Pancreas (tissue), 10 donors: Measurements from ENCODE around the gene CALD1. TPM values are rescaled to one million over a fixed set of nuclear protein-coding genes. Genes with fewer than 3 reads are reported as not detected.
A peak's percentile ranks its signal among the peaks of the same experiment; 100 is the strongest.

Experiments used
- ATAC-seq, 4 donors: fragments of 200-7000 bp; cut with Tn5 transposase; one replicate each; pipeline versions ENCODE4 v1.8.0 to v1.9.1; 2020; ENCODE audit warnings: mild to moderate bottlenecking in 4 of 4, moderate library complexity in 4 of 4
- DNase-seq, 6 donors: peaks; one replicate each; pipeline ENCODE4 v3.0.0-alpha.2; 2020
- FAIRE-seq: peaks from 2 replicates; lab custom pipeline; 2012; peaks lifted over from hg19 to GRCh38; lab: Jason Lieb, UNC
- H3K27ac ChIP-seq, 4 donors: fragments of 200-600 bp; sonication (generic); 1 replicate in 3 of 4; 2 replicates in 1 of 4; pipeline versions ENCODE4 v1.5.0 to v1.8.0; 2020
- H3K27me3 ChIP-seq, 4 donors: fragments of 200-600 bp; one replicate each; pipeline ENCODE4 v1.8.0; 2021
- H3K36me3 ChIP-seq, 3 donors: fragments of 200-600 bp; sonication (generic) in 1 of 3; one replicate each; pipeline versions ENCODE4 v1.5.0 to v1.8.0; 2020 to 2021
- H3K4me1 ChIP-seq, 3 donors: fragments of 200-600 bp; one replicate each; pipeline ENCODE4 v1.8.0; 2021
- H3K4me3 ChIP-seq, 4 donors: fragments of 200-600 bp; sonication (generic) in 2 of 4; one replicate each; pipeline versions ENCODE4 v1.5.0 to v1.8.0; 2020 to 2021
- H3K9me3 ChIP-seq, 4 donors: fragments of 200-600 bp; one replicate each; pipeline ENCODE4 v1.8.0; 2021
- WGBS, 2 donors: extraction: QIAGEN DNeasy Blood & Tissue Kit; methylation state at CpG; one replicate each; pipeline ENCODE4 v1.1.7; 2013; 5-methylcytosine and 5-hydroxymethylcytosine counted together
- intact Hi-C, 3 donors: fragments of 100-400 bp; cut with DNase I; formaldehyde crosslinking; loops; one replicate each; pipeline versions ENCODE4 v1.11.1 to v1.14.2; 2022
- polyA plus RNA-seq, 2 donors: library from polyadenylated mRNA; stranded (reverse); fragments of 200-250 nt; gene quantifications; one replicate each; pipeline ENCODE4 v1.2.3, GENCODE V29; 2013
- total RNA-seq, 6 donors: library from RNA; stranded (reverse); fragmentation: NEBNext Ultra II Directional in 4 of 6; extraction: Animal tissue kit (Norgen Biotek cat#: 25700) in 4 of 6; gene quantifications; one replicate each; pipeline versions ENCODE4 v1.2.1 to v1.2.4, GENCODE V29; 2021 to 2023
- TF ChIP-seq, protein P1 (sequence below), 4 donors: fragments of 200-600 bp; sonication (generic) in 3 of 4; IDR thresholded peaks; one replicate each; pipeline versions ENCODE4 v1.5.0 to v1.8.0; 2021; ENCODE audit warnings: antibody characterized with exemption in 4 of 4
- donor health status: healthy with polysubstance abuse.
- donor health status: DM: no; HTN: no; CAD: no; lungs with moderate emphysema.
- donor health status: DM: no; HTN: no; CAD: no.
- donor health status: control.
- donor health status: control.
- donor health status: Bipolar disorder and iron deficiency.
- donor health status: DM: yes; HTN: yes; CAD: no.
- donor health status: DM: no; HTN: no; CAD: no.
- donor health status: DM: no; HTN: no; CAD: no.
- donor health status: DM: yes; HTN: yes; CAD: no.

CALD1 gene
- total and polyA plus RNA-seq, 8 donors = 17.0 to 85.8 (median 33.2) TPM

GRCh38 chr7:134809616-134810015 lies 30.2 kb downstream of the CALD1 start:
- FAIRE-seq = no peak
- no peak overlapping the region for H3K27ac ChIP-seq
- intact Hi-C loops = no loop called here

DNA sequence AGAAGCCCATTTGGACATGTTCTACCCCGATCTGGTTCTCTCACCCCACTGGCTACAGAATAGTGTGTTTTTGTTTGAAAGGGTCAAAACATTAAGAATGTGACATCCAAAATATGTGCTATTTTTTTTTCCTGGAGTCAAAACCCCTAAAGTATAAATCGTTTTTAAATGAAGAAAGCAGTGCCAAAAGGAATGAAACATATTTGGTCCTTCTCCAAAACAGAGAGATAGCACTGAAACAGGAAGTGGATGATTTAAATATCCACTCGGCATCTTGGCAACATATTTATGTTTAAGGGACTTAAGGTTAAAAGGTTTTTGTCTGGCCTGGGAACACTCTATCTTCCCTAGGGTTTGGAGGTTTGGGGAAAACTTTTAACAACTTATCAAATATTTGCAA lies 32.3 kb downstream of the CALD1 start:
- WGBS, 2 donors = 18 to 23% methylated on average over 3 of the region's 3 CpGs
- peak in 2 of 4 donors; percentile 13 to 15 for ATAC-seq

More at GRCh38 chr7:134809616-134810015, 30.2 kb downstream of the CALD1 start:
- Histone ChIP-seq H3K27me3 (no peaks in the 10 kb centered on the region), H3K9me3 (no peaks in the 10 kb centered on the region), H3K4me3 (no peak overlapping the region), H3K4me1 (no peaks in the 10 kb centered on the region), H3K36me3 (no peaks in the 10 kb centered on the region)
- 86 to 87% methylated on average over 1 of the region's 1 CpG for WGBS, 2 donors
- DNase-seq (no peak), ATAC-seq (no peak)
- TF ChIP-seq, protein P1, sequence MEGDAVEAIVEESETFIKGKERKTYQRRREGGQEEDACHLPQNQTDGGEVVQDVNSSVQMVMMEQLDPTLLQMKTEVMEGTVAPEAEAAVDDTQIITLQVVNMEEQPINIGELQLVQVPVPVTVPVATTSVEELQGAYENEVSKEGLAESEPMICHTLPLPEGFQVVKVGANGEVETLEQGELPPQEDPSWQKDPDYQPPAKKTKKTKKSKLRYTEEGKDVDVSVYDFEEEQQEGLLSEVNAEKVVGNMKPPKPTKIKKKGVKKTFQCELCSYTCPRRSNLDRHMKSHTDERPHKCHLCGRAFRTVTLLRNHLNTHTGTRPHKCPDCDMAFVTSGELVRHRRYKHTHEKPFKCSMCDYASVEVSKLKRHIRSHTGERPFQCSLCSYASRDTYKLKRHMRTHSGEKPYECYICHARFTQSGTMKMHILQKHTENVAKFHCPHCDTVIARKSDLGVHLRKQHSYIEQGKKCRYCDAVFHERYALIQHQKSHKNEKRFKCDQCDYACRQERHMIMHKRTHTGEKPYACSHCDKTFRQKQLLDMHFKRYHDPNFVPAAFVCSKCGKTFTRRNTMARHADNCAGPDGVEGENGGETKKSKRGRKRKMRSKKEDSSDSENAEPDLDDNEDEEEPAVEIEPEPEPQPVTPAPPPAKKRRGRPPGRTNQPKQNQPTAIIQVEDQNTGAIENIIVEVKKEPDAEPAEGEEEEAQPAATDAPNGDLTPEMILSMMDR (IDR thresholded peaks at IDR 0.05) = no peak

GRCh38 chr7:134813663-134814396 lies 34.4 kb downstream of the CALD1 start:
- no peak for FAIRE-seq
- H3K9me3 ChIP-seq = no peaks in the 10 kb centered on the region
- DNase-seq = no peak
- H3K4me3 ChIP-seq = no peak overlapping the region
- H3K27ac ChIP-seq = no peak overlapping the region
- H3K36me3 ChIP-seq = no peaks in the 10 kb centered on the region
- TF ChIP-seq, protein P1 (IDR thresholded peaks at IDR 0.05) = no peak
- WGBS, 2 donors = 73 to 81% methylated on average over 6 of the region's 6 CpGs
- ATAC-seq = no peak
- intact Hi-C loops = no loop called here
- no peaks in the 10 kb centered on the region for H3K27me3 ChIP-seq
- no peaks in the 10 kb centered on the region for H3K4me1 ChIP-seq

More for the DNA sequence above, 32.3 kb downstream of the CALD1 start:
- FAIRE-seq = no peak
- intact Hi-C loops = no loop called here
- Histone ChIP-seq H3K9me3 (no peaks in the 10 kb centered on the region), H3K36me3 (no peaks in the 10 kb centered on the region), H3K27ac (no peak overlapping the region), H3K27me3 (no peaks in the 10 kb centered on the region), H3K4me3 (no peak overlapping the region), H3K4me1 (no peaks in the 10 kb centered on the region)
- TF ChIP-seq, protein P1 (IDR thresholded peaks at IDR 0.05) = no peak
- no peak for DNase-seq

- H3K27ac ChIP-seq = no peak overlapping the region
- H3K9me3 ChIP-seq = no peaks in the 10 kb centered on the region
- no peak for ATAC-seq
- H3K4me3 ChIP-seq = no peak overlapping the region
- DNase-seq = no peak
- 66 to 90% methylated on average over 4 of the region's 4 CpGs for WGBS, 2 donors
- intact Hi-C loops = no loop called here
- no peak for FAIRE-seq
- TF ChIP-seq, protein P1 (IDR thresholded peaks at IDR 0.05) = no peak
- no peaks in the 10 kb centered on the region for H3K4me1 ChIP-seq
- no peaks in the 10 kb centered on the region for H3K36me3 ChIP-seq
- no peaks in the 10 kb centered on the region for H3K27me3 ChIP-seq
Observed at GRCh38 chr7:134814730-134815364, 35.4 kb downstream of the CALD1 start.
